Activated CD4-positive, alpha-beta T cell treated with anti-CD3 and anti-CD28 coated beads for 1 hour (primary cell): ENCODE data around the gene FAM50A.

ENCODE experiments used
- DNase-seq: peaks from one replicate; pipeline ENCODE4 v3.0.0-alpha.2; 2020

FAM50A gene

DNA sequence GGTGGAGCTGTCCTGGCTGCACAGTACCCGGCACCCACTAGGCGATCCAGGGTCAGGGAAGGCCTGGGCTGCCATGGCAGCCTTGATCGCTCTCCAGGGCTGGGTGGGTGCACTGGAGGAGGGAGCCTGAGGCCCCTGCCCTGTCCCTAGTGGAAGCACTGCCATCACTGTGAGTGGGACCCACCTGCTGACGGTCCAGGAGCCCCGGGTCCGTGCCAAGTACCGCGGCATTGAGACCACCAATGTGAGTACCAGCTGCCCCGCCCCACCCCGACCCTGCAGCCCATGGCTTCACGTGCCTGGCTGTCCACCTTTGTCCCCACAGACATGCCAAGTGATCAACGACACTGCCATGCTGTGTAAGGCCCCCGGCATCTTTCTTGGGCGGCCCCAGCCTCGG lies 23.0 kb downstream of the FAM50A start:
- no peak for DNase-seq

DNA sequence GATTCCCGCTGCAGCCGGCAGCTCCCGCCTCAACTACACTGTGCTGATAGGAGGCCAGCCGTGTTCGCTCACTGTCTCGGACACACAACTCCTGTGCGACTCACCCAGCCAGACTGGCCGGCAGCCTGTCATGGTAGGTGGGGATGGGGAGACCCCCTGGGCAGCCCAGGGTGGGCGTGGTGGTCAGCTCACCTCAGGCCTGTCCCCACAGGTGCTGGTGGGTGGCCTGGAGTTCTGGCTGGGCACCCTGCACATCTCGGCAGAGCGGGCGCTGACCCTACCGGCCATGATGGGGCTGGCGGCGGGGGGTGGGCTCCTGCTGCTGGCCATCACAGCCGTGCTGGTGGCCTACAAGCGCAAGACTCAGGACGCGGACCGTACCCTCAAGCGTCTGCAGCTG lies 23.6 kb downstream of the FAM50A start:
- no peak for DNase-seq

DNA sequence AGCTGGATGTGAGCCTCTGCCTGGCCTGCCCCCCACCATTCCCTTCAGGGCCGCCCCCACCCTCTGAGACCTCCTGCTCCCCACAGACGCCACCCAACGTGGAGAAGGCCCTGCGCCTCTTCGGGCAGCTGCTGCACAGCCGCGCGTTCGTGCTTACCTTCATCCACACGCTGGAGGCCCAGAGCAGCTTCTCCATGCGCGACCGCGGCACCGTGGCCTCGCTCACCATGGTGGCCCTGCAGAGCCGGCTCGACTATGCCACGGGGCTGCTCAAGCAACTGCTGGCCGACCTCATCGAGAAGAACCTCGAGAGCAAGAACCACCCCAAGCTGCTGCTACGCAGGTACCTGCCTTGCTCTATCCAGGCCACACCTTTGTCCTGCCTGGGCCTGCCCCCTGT lies 24.3 kb downstream of the FAM50A start:
- DNase-seq = no peak

DNA sequence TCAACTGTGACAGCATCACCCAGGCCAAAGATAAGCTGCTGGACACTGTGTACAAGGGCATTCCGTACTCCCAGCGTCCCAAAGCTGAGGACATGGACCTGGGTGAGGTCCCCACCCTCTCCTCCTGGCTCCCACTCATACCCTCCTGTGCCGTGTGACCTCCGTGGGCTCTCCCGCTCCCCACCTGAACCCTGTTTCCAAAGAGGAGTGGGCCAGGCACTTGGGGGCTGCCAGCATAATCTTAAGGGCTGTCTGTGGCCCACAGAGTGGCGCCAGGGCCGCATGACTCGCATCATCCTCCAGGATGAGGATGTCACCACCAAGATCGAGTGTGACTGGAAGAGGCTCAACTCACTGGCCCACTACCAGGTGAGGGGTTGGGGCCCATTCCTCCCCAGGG lies 25.2 kb downstream of the FAM50A start:
- DNase-seq = no peak

DNA sequence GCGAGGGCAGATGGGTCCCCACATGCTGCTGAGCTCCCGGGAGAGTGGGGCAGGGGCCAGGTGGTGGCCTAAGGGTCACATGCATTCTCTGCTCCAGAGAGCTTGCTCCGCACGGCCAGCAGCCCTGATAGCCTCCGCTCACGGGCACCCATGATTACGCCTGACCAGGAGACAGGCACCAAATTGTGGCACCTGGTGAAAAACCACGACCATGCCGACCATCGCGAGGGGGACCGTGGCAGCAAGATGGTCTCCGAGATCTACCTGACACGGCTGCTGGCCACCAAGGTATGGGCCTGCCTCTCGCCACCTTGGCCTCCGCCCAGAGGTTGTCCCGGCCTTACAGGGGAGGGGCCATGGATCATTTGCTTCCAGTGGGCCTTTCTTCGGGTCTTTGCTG lies 25.9 kb downstream of the FAM50A start:
- no peak for DNase-seq

DNA sequence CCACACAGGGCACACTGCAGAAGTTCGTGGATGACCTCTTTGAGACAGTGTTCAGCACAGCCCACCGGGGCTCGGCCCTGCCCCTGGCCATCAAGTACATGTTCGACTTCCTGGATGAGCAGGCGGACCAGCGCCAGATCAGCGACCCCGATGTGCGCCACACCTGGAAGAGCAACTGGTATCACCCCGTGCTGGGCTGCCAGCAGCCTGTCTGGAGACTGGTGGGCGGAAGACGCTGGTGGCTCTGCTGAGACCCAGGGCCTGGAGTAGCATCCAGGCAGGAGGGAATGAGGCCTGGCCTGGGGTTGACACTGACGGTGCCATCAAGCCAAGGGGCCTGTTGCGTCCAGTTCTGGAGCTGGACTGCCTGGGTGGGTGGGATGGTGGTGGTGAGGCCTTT lies 26.5 kb downstream of the FAM50A start:
- no peak for DNase-seq

DNA sequence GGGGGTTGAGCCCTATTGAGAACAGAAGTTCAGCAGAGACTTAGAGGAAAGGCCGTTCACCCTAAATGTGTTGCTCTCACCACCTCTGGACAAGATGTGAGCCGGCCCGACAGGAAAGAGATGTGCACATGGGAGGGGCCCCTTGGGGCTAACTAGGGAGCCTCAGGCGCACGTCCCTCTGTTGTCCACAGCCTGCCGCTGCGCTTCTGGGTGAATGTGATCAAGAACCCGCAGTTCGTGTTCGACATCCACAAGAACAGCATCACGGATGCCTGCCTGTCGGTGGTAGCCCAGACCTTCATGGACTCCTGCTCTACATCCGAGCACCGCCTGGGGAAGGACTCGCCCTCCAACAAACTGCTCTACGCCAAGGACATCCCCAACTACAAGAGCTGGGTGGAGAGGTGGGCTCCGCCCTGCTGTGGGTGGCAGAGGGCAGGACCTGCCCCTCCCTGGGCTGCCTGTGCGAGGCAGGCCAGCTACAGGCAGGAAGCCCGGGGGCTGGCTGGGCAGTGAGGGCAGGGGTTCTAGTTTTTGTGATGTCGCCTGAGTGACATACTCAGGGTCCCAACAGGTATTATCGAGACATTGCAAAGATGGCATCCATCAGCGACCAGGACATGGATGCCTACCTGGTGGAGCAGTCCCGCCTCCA lies 27.1 kb downstream of the FAM50A start:
- DNase-seq = no peak

DNA sequence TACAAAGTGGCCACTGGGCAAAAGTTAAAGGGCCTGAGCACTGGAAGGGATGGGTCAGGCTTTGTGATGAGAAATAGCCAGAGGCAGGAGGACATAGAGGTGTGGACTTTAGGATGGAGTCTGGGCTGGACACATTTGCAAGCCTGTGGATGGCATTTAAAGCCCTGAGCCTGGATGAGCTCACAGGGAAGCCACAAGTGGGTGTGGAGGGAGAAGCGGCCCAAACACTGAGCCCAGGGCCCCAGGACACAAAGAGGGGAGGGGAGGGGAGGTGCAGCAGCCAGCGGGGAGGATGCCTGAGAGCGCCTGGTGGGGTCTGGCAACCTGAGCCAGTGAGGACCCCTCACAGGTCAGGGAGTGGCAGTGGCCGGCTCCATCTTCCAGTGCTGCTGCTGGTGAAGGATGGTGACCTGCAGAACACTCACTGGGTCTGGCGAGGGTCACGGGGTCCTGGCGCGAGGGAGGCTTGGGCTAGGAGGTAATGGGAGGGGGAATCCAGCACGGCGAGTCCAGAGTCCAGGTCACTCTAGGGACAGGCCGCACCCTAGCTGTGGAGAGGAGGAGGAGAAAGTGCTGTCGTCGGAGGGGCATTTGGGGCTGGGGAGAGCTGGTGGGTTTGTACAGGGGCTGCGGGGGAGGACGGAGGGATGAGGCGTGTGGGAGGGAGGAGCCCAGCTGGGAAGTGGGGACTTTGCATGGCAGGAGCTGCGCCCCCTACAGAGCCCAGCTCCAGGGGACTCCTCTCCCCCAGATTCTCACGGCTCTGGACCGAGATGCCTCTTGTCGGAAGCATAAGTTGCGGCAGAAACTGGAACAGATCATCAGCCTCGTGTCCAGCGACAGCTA lies 28.1 kb downstream of the FAM50A start:
- DNase-seq = no peak

DNA sequence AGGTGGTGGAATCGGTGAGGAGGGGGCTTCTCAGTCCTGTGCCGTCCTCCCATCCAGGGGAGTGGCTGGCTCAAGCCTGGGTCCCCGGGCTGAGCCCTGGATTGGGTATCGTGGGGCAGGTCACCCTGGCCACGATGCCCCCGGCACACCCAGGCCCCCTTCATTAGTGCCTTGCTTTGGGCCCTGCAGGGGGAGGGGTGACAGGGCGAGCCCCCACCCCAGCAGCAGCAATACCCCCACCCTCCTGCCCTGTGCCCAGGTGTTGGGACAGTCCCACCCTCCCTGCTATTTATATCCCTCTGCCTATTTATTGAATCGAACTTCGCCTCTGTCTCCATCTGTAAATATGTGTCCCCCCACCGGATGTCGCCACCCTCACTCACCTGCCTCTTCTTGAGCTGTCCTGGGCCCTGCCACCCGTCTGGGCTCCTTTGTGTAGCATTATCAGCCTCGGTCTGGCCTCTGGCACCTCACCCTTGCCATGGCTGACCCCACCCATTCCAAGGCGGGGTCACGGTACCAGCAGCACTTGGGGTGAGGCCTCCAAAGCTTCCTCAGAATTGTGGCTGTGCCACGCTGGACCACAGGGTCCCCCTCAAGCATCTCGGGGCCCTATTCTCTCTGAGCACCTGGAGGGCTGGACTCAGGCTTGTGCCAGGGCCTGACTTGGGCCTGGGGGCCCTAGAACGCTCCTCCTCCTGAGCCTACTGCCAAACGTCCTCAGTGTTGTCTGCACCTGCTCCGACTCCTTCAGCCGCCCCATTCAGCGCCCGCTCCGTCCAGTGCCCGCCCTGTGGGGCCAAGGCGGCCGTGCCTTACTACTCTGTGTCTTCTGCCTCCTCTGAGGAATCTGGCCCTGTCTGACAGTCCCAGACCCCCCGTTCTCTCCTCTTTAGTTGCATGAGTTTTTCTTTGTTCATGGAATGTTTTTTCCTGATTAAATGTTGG lies 29.0 kb downstream of the FAM50A start:
- no peak for DNase-seq

GRCh38 chrX:154473683-154474082 lies 29.7 kb downstream of the FAM50A start:
- no peak for DNase-seq

GRCh38 chrX:154476821-154477220 lies 32.9 kb downstream of the FAM50A start:
- DNase-seq = no peak

- DNase-seq = no peak
These were observed 34.0 kb downstream of the FAM50A start for GRCh38 chrX:154477891-154478477.

- peak; percentile 89 for DNase-seq
These were observed 35.0 kb downstream of the FAM50A start, which contains the start of gene LAGE3 for GRCh38 chrX:154478728-154479622. LAGE3 (minus strand) TSS chrX:154479281; CDS start chrX:154478915, 366 bp downstream.

- no peak for DNase-seq
These were observed 37.3 kb downstream of the FAM50A start for GRCh38 chrX:154481195-154481594.

- DNase-seq = no peak
These were observed 38.1 kb downstream of the FAM50A start for GRCh38 chrX:154481911-154482601.

DNA sequence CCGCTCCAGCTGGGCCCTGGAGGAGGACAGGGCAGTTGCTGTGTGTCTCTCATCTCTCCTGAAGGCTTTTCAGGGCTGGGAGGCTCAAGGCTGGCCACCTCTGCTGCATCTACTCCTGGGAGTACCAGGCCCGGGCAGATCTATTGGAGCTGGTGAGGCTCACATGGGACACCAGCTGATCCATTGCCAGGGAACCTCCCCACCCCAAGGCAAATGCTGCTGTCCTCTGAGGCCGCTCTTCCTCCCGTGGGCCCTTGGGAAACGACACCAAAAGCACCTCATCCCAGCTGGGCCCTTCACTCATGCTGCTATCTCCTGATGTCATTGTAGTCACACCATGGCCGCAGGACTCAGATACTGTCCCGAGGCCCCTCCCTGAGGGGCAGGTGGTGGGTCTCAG lies 38.8 kb downstream of the FAM50A start:
- DNase-seq = no peak

GRCh38 chrX:154483325-154483724 lies 39.4 kb downstream of the FAM50A start:
- no peak for DNase-seq

DNA sequence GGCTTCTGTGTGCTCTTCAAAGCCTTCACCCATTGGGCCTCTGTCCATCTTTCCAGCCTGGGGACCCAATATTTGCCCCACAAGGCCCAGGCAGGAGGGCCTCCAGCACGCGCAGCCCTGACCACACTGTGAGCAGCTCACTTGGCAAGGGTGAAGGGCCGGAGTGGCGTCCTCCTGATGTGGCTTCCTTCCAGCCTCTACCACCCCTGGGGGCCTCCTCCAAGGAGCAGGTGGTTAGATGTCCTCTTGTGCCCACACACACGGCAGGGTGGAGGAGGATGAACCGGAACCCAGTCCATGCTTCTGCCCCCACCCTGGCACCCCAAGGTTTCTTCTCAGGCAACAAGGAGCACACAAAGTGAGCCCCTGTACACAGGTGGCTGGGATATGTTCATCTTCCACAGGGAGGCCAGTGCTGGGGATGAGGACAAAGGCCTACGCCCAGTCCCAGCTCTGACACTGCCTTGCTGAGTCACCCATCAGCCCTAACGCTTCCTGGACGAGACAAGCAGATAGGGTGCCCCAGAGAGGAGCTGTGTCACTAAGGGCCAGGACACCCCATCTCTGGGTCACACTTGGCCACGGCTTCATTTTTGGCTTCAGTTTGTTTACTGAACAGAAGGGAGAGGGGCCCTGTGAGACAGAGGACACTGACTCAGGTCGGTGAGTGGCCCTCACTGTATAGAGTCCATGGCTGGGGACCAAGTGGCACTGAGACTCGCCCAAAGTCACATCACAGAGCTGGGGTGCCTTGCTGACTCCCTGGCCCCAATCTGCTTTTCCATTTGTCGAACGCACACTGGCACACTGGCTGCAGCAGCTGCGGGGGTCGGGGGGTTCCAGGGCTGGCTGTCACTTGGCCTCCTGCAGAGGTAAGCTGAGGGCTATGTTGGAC lies 40.6 kb downstream of the FAM50A start:
- DNase-seq = no peak

- DNase-seq = no peak
These were observed 41.5 kb downstream of the FAM50A start for GRCh38 chrX:154485150-154486051.
